ENCODE measurements around the gene DHX36.

DHX36 gene

GRCh38 chr3:154224366-154224765, 99.9 kb downstream of the DHX36 start:
- DNase-seq = no peak

DNA sequence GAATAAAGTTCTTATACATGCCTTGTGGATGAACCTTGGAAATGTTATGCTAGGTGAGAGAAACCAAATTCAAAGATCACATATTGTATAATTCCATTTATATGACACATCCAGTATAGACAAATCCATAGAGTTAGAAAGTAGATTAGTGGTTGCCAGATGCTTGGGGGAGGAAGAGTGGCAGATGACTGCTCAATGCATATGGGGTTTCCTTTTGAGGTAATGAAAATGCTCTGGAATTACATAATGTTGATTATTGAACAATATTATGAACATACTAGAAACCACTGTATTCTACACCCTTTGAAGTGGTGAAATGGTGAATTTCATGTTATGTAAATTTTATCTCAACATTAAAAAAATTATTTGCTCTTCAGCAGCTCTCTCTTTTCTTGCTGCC, 100.8 kb downstream of the DHX36 start:
- DNase-seq = no peak
